Neural progenitor cell (in vitro differentiated cells): Measurements from ENCODE around the gene CPD. TPM values are rescaled to one million over a fixed set of nuclear protein-coding genes. Genes with fewer than 3 reads are reported as not detected.
"Not testable (repeated sequence)": the region's sequence is repeated elsewhere in the genome, so short reads cannot be mapped to it uniquely, and the experiment has no call there.

Source experiments
- DNase-seq: peaks from one replicate; pipeline ENCODE4 v3.0.0-alpha.2; 2016; ENCODE audit warnings: low spot score
- H2AFZ ChIP-seq: fragments of 200-600 bp; sonication (generic); replicated peaks from 2 replicates; pipeline ENCODE4 v1.6.1; 2016; ENCODE audit warnings: antibody characterized with exemption
- H3F3A ChIP-seq: fragments of 200-600 bp; sonication (generic); 2 replicates; pipeline ENCODE4 v1.6.1; 2016; ENCODE audit warnings: antibody characterized with exemption, low read depth
- H3K27ac ChIP-seq: fragments of 200-600 bp; sonication (generic); 2 replicates; pipeline ENCODE4 v1.5.1; 2016; ENCODE audit warnings: mild to moderate bottlenecking
- H3K27me3 ChIP-seq: fragments of 200-600 bp; sonication (generic); 2 replicates; pipeline ENCODE4 v1.6.1; 2016; ENCODE audit warnings: mild to moderate bottlenecking, moderate library complexity
- H3K36me3 ChIP-seq: fragments of 200-600 bp; sonication (generic); 2 replicates; pipeline ENCODE4 v1.5.1; 2016
- H3K4me1 ChIP-seq: fragments of 200-600 bp; sonication (generic); 2 replicates; pipeline ENCODE4 v1.6.1; 2016; ENCODE audit warnings: mixed run types
- H3K4me2 ChIP-seq: fragments of 200-600 bp; sonication (generic); 2 replicates; pipeline ENCODE4 v1.6.1; 2016
- H3K4me3 ChIP-seq: fragments of 200-600 bp; sonication (generic); 2 replicates; pipeline ENCODE4 v1.5.1; 2016
- H3K79me2 ChIP-seq: fragments of 200-600 bp; sonication (generic); 2 replicates; pipeline ENCODE4 v1.6.1; 2016; ENCODE audit warnings: low read depth
- H3K9ac ChIP-seq: fragments of 200-600 bp; sonication (generic); 2 replicates; pipeline ENCODE4 v1.6.1; 2016
- H3K9me3 ChIP-seq: fragments of 200-600 bp; sonication (generic); 2 replicates; pipeline ENCODE4 v1.5.1; 2016; ENCODE audit warnings: low read depth
- H4K20me1 ChIP-seq: fragments of 200-600 bp; sonication (generic); 2 replicates; pipeline ENCODE4 v1.6.1; 2016; ENCODE audit warnings: low read depth
- H3K27ac Mint-ChIP-seq: 3 replicates; pipeline ENCODE4 v1.8.0; 2021; ENCODE audit warnings: mixed read lengths
- H3K27me3 Mint-ChIP-seq: 2 replicates; pipeline ENCODE4 v1.8.0; 2022; ENCODE audit warnings: low read depth, mild to moderate bottlenecking, inconsistent platforms, moderate library complexity, mixed read lengths; ENCODE audit not compliant: insufficient read depth
- H3K36me3 Mint-ChIP-seq: 3 replicates; pipeline ENCODE4 v1.8.0; 2021; ENCODE audit warnings: mixed read lengths
- H3K4me1 Mint-ChIP-seq: 3 replicates; pipeline ENCODE4 v1.8.0; 2021; ENCODE audit warnings: mixed read lengths
- H3K4me3 Mint-ChIP-seq: 3 replicates; pipeline ENCODE4 v1.8.0; 2021; ENCODE audit warnings: mild to moderate bottlenecking, moderate library complexity, mixed read lengths
- H3K9me3 Mint-ChIP-seq: 3 replicates; pipeline ENCODE4 v1.8.0; 2020; ENCODE audit warnings: mixed read lengths
- CTCF ChIP-seq: fragments of 200-600 bp; sonication (generic); IDR thresholded peaks from 2 replicates; pipeline ENCODE4 v1.5.1; 2017; ENCODE audit warnings: antibody characterized with exemption, mild to moderate bottlenecking
- EZH2 ChIP-seq: fragments of 200-600 bp; sonication (generic); IDR thresholded peaks from 2 replicates; pipeline ENCODE4 v1.6.1; 2017; ENCODE audit warnings: antibody characterized with exemption, mild to moderate bottlenecking, moderate library complexity
- EZH2phosphoT487 ChIP-seq: fragments of 200-600 bp; sonication (generic); IDR thresholded peaks from 2 replicates; pipeline ENCODE4 v1.6.1; 2017; ENCODE audit warnings: antibody characterized with exemption
- total RNA-seq: library from RNA; depleted of rRNA; stranded (reverse); fragments of >200 nt; gene quantifications from 2 replicates; pipeline ENCODE4 v1.2.3, GENCODE V29; 2015; ENCODE audit warnings: low replicate concordance

The CPD gene
- total RNA-seq, 1 donor from 2014 or later = 70.8 TPM

GRCh38 chr17:30398328-30399041, 19.8 kb downstream of the CPD start:
- Histone ChIP-seq H2AFZ (no peak overlapping the region), H3F3A (peaks cover 10% of the 10 kb centered on the region), H3K4me2 (no peak overlapping the region), H3K9me3 (no peaks in the 10 kb centered on the region), H3K79me2 (no peaks in the 10 kb centered on the region), H3K4me1 (no peaks in the 10 kb centered on the region), H3K9ac (no peak overlapping the region), H3K36me3 (peaks cover 3% of the 10 kb centered on the region), H4K20me1 (no peaks in the 10 kb centered on the region), H3K27me3 (no peaks in the 10 kb centered on the region), H3K27ac (no peak overlapping the region), H3K4me3 (no peak overlapping the region)
- H3K4me1 Mint-ChIP-seq = no peaks in the 10 kb centered on the region
- H3K36me3 Mint-ChIP-seq = peaks cover 11% of the 10 kb centered on the region
- H3K4me3 Mint-ChIP-seq = no peak overlapping the region
- DNase-seq = no peak
- TF ChIP-seq CTCF = no peak
- peaks cover 2% of the 10 kb centered on the region for H3K27me3 Mint-ChIP-seq
- H3K9me3 Mint-ChIP-seq = peaks cover 2% of the 10 kb centered on the region
- H3K27ac Mint-ChIP-seq = no peak overlapping the region

DNA sequence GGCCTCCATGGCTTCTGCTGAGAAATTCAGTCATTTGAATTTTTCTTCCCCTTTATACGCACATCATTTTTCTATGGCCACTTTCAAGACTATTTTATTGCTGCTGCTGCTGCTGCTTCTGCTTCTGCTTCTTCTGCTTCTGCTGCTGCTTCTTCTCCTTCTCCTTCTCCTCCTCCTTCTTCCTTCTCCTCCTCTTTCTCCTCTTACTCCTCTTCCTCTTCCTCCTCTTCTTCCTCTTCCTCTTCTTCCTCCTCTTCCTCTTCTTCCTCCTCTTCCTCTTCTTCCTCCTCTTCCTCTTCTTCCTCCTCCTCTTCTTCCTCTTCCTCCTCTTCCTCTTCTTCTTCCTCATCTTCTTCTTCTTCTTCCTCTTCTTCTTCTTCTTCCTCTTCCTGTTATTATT, 22.4 kb downstream of the CPD start:
- Histone ChIP-seq H3K4me1 (peaks cover 10% of the 10 kb centered on the region), H3K36me3 (peaks cover 6% of the 10 kb centered on the region), H3K27ac (no peak overlapping the region), H4K20me1 (no peaks in the 10 kb centered on the region), H3K9me3 (no peaks in the 10 kb centered on the region), H3K4me3 (no peak overlapping the region), H3K27me3 (no peaks in the 10 kb centered on the region), H3K4me2 (no peak overlapping the region), H3F3A (peaks cover 6% of the 10 kb centered on the region), H3K9ac (no peak overlapping the region), H2AFZ (no peak overlapping the region), H3K79me2 (peaks cover 11% of the 10 kb centered on the region)
- Mint-ChIP-seq H3K4me1 (peaks cover 10% of the 10 kb centered on the region), H3K4me3 (no peak overlapping the region), H3K36me3 (peaks cover 14% of the 10 kb centered on the region), H3K27ac (no peak overlapping the region), H3K27me3 (peaks cover 2% of the 10 kb centered on the region), H3K9me3 (peaks cover 2% of the 10 kb centered on the region)
- TF ChIP-seq CTCF = no peak
- no peak for TF ChIP-seq EZH2phosphoT487
- TF ChIP-seq EZH2 = no peak
- no peak for DNase-seq

DNA sequence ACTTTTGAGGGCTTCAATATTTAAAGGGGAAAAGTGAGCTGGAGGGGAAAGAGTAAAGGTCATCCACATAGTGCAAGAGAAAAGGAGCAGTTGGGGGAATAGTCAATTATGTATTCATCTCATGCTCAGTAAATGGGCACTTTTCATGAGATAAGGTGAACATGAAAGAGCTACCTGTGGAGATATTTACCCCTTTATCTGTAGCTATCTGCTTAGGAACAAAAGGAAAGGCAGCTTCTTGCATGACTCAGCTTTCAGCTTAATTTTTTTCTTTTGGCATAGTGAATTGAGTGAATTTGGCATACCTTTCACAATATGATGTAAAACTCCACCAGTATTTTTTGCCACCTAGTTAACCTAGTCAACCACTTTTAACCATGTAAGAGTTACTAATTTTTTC, 26.4 kb downstream of the CPD start:
- DNase-seq = no peak
- Histone ChIP-seq H2AFZ (no peak overlapping the region), H3K4me3 (no peak overlapping the region), H3K9me3 (no peaks in the 10 kb centered on the region), H3K27me3 (no peaks in the 10 kb centered on the region), H3F3A (no peaks in the 10 kb centered on the region), H3K4me2 (peak overlapping the region; percentile 7), H3K9ac (no peak overlapping the region), H3K4me1 (peaks cover 10% of the 10 kb centered on the region), H4K20me1 (no peaks in the 10 kb centered on the region), H3K27ac (no peak overlapping the region), H3K79me2 (peaks cover 36% of the 10 kb centered on the region), H3K36me3 (peaks cover 6% of the 10 kb centered on the region)
- Mint-ChIP-seq H3K4me3 (no peak overlapping the region), H3K27ac (no peak overlapping the region), H3K36me3 (peaks cover 25% of the 10 kb centered on the region), H3K27me3 (peaks cover 2% of the 10 kb centered on the region), H3K4me1 (peaks cover 10% of the 10 kb centered on the region), H3K9me3 (peaks cover 5% of the 10 kb centered on the region)
- TF ChIP-seq EZH2phosphoT487 = no peak
- no peak for TF ChIP-seq CTCF
- TF ChIP-seq EZH2 = no peak

GRCh38 chr17:30410627-30411026, 31.9 kb downstream of the CPD start:
- not testable (repeated sequence) for H3K9me3 Mint-ChIP-seq, H3K9me3 ChIP-seq, H3K4me2 ChIP-seq, H3K27me3 ChIP-seq, H3K4me3 ChIP-seq, H3K27me3 Mint-ChIP-seq, H3K9ac ChIP-seq, H3K27ac Mint-ChIP-seq, H3K4me3 Mint-ChIP-seq, H3K4me1 ChIP-seq, H3K27ac ChIP-seq, H3K36me3 ChIP-seq, H3F3A ChIP-seq, H2AFZ ChIP-seq, H3K4me1 Mint-ChIP-seq, H4K20me1 ChIP-seq, DNase-seq
- peaks cover 20% of the 10 kb centered on the region for H3K36me3 Mint-ChIP-seq
- H3K79me2 ChIP-seq = peaks cover 37% of the 10 kb centered on the region

DNA sequence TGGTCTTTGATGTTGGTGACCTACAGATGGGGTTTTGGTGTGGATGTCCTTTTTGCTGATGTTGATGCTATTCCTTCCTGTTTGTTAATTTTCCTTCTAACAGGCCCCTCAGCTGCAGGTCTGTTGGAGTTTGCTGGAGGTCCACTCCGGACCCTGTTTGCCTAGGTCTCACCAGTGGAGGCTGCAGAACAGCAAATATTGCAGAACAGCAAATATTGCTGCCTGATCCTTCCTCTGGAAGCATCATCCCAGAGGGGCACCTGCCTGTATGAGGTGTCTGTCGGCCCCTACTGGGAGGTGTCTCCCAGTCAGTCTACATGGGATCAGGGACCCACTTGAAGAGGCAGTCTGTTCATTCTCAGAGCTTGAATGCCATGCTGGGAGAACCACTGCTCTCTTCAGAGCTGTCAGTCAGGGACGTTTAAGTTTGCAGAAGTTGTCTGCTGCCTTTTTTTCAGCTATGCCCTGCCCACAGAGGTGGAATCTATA, 33.3 kb downstream of the CPD start:
- not testable (repeated sequence) for H2AFZ ChIP-seq, H3K4me3 Mint-ChIP-seq, H3K27me3 Mint-ChIP-seq, H4K20me1 ChIP-seq, H3K9ac ChIP-seq, H3K4me1 Mint-ChIP-seq, H3K36me3 ChIP-seq, H3K27ac ChIP-seq, H3F3A ChIP-seq, H3K27me3 ChIP-seq, H3K4me3 ChIP-seq, H3K4me1 ChIP-seq, H3K9me3 Mint-ChIP-seq, H3K9me3 ChIP-seq, H3K27ac Mint-ChIP-seq, H3K4me2 ChIP-seq, DNase-seq
- H3K79me2 ChIP-seq = peaks cover 25% of the 10 kb centered on the region
- H3K36me3 Mint-ChIP-seq = peaks cover 18% of the 10 kb centered on the region
